IMR-90 (cell line): ENCODE results near the gene PTPMT1.

ENCODE experiments used
- RAD21 ChIP-seq: IDR thresholded peaks from 2 replicates; pipeline ENCODE4 v1.6.1; 2012; ENCODE audit warnings: low read length, improper control_type of control experiment
- TF ChIP-seq, protein P1 (sequence below): fragments of 150-350 bp; IDR thresholded peaks from 2 replicates; pipeline ENCODE4 v1.6.1; 2017; ENCODE audit warnings: mild to moderate bottlenecking, antibody characterized with exemption, low read length, low read depth
- TF ChIP-seq, protein P2 (sequence below): conservative IDR thresholded peaks from 2 replicates; pipeline ENCODE4 v1.5.1; 2012; ENCODE audit warnings: mild to moderate bottlenecking, low read depth, low read length, improper control_type of control experiment

GRCh38 chr11:47573321-47573720 lies 7.9 kb downstream of the PTPMT1 start:
- TF ChIP-seq, protein P1, sequence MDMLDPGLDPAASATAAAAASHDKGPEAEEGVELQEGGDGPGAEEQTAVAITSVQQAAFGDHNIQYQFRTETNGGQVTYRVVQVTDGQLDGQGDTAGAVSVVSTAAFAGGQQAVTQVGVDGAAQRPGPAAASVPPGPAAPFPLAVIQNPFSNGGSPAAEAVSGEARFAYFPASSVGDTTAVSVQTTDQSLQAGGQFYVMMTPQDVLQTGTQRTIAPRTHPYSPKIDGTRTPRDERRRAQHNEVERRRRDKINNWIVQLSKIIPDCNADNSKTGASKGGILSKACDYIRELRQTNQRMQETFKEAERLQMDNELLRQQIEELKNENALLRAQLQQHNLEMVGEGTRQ = no peak
- TF ChIP-seq, protein P2, sequence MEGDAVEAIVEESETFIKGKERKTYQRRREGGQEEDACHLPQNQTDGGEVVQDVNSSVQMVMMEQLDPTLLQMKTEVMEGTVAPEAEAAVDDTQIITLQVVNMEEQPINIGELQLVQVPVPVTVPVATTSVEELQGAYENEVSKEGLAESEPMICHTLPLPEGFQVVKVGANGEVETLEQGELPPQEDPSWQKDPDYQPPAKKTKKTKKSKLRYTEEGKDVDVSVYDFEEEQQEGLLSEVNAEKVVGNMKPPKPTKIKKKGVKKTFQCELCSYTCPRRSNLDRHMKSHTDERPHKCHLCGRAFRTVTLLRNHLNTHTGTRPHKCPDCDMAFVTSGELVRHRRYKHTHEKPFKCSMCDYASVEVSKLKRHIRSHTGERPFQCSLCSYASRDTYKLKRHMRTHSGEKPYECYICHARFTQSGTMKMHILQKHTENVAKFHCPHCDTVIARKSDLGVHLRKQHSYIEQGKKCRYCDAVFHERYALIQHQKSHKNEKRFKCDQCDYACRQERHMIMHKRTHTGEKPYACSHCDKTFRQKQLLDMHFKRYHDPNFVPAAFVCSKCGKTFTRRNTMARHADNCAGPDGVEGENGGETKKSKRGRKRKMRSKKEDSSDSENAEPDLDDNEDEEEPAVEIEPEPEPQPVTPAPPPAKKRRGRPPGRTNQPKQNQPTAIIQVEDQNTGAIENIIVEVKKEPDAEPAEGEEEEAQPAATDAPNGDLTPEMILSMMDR = no peak
- no peak for TF ChIP-seq RAD21
